Right lobe of liver (tissue), 4 donors: ENCODE results near the gene PODXL2.

Source experiments
- POLR2A ChIP-seq: fragments of 450-650 bp; IDR thresholded peaks from one replicate; pipeline ENCODE4 v1.6.1; 2017; ENCODE audit warnings: antibody characterized with exemption, mild to moderate bottlenecking
- TF ChIP-seq, protein P1 (sequence below), 4 donors: fragments of 200-600 bp in 3 of 4; fragments of 450-650 bp in 1 of 4; IDR thresholded peaks; one replicate each; pipeline versions ENCODE4 v1.5.1 to v1.8.0; 2016 to 2022; ENCODE audit warnings: antibody characterized with exemption in 4 of 4, mild to moderate bottlenecking in 2 of 4
- donor health status: DM: no; HTN: no; CAD: no.
- donor health status: DM: no; HTN: no; CAD: no.
- donor health status: DM: no; HTN: yes; CAD: no.

- TF ChIP-seq, protein P1, sequence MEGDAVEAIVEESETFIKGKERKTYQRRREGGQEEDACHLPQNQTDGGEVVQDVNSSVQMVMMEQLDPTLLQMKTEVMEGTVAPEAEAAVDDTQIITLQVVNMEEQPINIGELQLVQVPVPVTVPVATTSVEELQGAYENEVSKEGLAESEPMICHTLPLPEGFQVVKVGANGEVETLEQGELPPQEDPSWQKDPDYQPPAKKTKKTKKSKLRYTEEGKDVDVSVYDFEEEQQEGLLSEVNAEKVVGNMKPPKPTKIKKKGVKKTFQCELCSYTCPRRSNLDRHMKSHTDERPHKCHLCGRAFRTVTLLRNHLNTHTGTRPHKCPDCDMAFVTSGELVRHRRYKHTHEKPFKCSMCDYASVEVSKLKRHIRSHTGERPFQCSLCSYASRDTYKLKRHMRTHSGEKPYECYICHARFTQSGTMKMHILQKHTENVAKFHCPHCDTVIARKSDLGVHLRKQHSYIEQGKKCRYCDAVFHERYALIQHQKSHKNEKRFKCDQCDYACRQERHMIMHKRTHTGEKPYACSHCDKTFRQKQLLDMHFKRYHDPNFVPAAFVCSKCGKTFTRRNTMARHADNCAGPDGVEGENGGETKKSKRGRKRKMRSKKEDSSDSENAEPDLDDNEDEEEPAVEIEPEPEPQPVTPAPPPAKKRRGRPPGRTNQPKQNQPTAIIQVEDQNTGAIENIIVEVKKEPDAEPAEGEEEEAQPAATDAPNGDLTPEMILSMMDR (IDR thresholded peaks at IDR 0.05) = no peak
- TF ChIP-seq POLR2A = no peak
Observed at GRCh38 chr3:127608362-127608718, 20.6 kb upstream of the PODXL2 start.
